DND-41 (cell line): ENCODE measurements around the gene LECT2.

ENCODE experiments used
- ATAC-seq: fragments of 200-7000 bp; cut with Tn5 transposase; 3 replicates; pipeline ENCODE4 v1.9.1; 2021; ENCODE audit warnings: low read depth; ENCODE audit not compliant: insufficient read depth
- DNase-seq: peaks from one replicate; pipeline ENCODE4 v3.0.0-alpha.2; 2020
- H2AFZ ChIP-seq: 2 replicates; pipeline ENCODE4 v1.6.0; 2012; ENCODE audit warnings: low read depth, low read length
- H3K27ac ChIP-seq: 2 replicates; pipeline ENCODE4 v1.5.1; 2012; ENCODE audit warnings: low read length, inconsistent platforms
- H3K27me3 ChIP-seq: fragments of 200-600 bp; sonication (generic); 2 replicates; pipeline ENCODE4 v1.6.0; 2012; ENCODE audit warnings: low read length, mild to moderate bottlenecking, inconsistent platforms; ENCODE audit not compliant: insufficient read depth, poor library complexity
- H3K36me3 ChIP-seq: 2 replicates; pipeline ENCODE4 v1.5.1; 2012; ENCODE audit warnings: low read length, inconsistent platforms; ENCODE audit not compliant: insufficient read depth
- H3K4me1 ChIP-seq: 2 replicates; pipeline ENCODE4 v1.5.1; 2012; ENCODE audit warnings: mild to moderate bottlenecking, low read length; ENCODE audit not compliant: insufficient read depth
- H3K4me2 ChIP-seq: 2 replicates; pipeline ENCODE4 v1.6.0; 2012; ENCODE audit warnings: mild to moderate bottlenecking, moderate library complexity, low read length, inconsistent platforms; ENCODE audit not compliant: insufficient read depth
- H3K4me3 ChIP-seq, 2 experiments: fragments of 200-600 bp in 1 of 2; shearing (Covaris generic) in 1 of 2; 2 replicates each; pipeline ENCODE4 v1.5.1; 2012 to 2016; ENCODE audit warnings: inconsistent platforms in 2 of 2, low read length in 2 of 2, mild to moderate bottlenecking in 2 of 2, low read depth in 1 of 2, moderate library complexity in 1 of 2
- H3K79me2 ChIP-seq: 2 replicates; pipeline ENCODE4 v1.6.0; 2012; ENCODE audit warnings: low read length, inconsistent platforms; ENCODE audit not compliant: insufficient read depth
- H3K9ac ChIP-seq: 2 replicates; pipeline ENCODE4 v1.6.0; 2012; ENCODE audit warnings: low read depth, mild to moderate bottlenecking, inconsistent platforms, low read length, moderate library complexity
- H3K9me3 ChIP-seq: 2 replicates; pipeline ENCODE4 v1.5.1; 2012; ENCODE audit warnings: low read length, moderate library complexity, mild to moderate bottlenecking, inconsistent platforms; ENCODE audit not compliant: insufficient read depth, severe bottlenecking
- H4K20me1 ChIP-seq: 2 replicates; pipeline ENCODE4 v1.6.0; 2012; ENCODE audit warnings: low read length; ENCODE audit not compliant: insufficient read depth
- CTCF ChIP-seq: IDR thresholded peaks from 2 replicates; pipeline ENCODE4 v1.5.1; 2012; ENCODE audit warnings: borderline replicate concordance, low read length, moderate library complexity, mild to moderate bottlenecking; ENCODE audit not compliant: poor library complexity, severe bottlenecking; ENCODE audit errors: extremely low read depth
- EZH2 ChIP-seq: IDR thresholded peaks from 3 replicates; pipeline ENCODE4 v1.6.1; 2012; ENCODE audit warnings: borderline replicate concordance, low read depth, mild to moderate bottlenecking, moderate library complexity, low read length, inconsistent platforms; ENCODE audit not compliant: severe bottlenecking

LECT2 gene

GRCh38 chr5:135993880-135994636 lies 39.3 kb upstream of the LECT2 start:
- Histone ChIP-seq H3K9me3 (no peaks in the 10 kb centered on the region), H3K4me2 (no peak overlapping the region), H3K27ac (no peak overlapping the region), H3K36me3 (no peaks in the 10 kb centered on the region), H3K79me2 (no peaks in the 10 kb centered on the region), H3K27me3 (no peaks in the 10 kb centered on the region), H3K4me3 (no peak overlapping the region), H3K4me1 (no peaks in the 10 kb centered on the region), H4K20me1 (no peaks in the 10 kb centered on the region), H3K9ac (no peak overlapping the region), H2AFZ (no peak overlapping the region)
- no peak for TF ChIP-seq CTCF
- no peak for TF ChIP-seq EZH2
- no peak for DNase-seq
- no peak for ATAC-seq

- ATAC-seq (no peak), DNase-seq (no peak)
- no peak overlapping the region for H3K9ac ChIP-seq
- no peaks in the 10 kb centered on the region for H3K4me1 ChIP-seq
- no peaks in the 10 kb centered on the region for H3K27me3 ChIP-seq
- H4K20me1 ChIP-seq = no peaks in the 10 kb centered on the region
- H3K79me2 ChIP-seq = no peaks in the 10 kb centered on the region
- no peak for TF ChIP-seq EZH2
- TF ChIP-seq CTCF = no peak
- no peaks in the 10 kb centered on the region for H3K9me3 ChIP-seq
- H3K36me3 ChIP-seq = no peaks in the 10 kb centered on the region
- H3K4me3 ChIP-seq = no peak overlapping the region
- H3K27ac ChIP-seq = no peak overlapping the region
- no peak overlapping the region for H2AFZ ChIP-seq
- no peak overlapping the region for H3K4me2 ChIP-seq
Observed at GRCh38 chr5:135993335-135993879, 38.6 kb upstream of the LECT2 start.

GRCh38 chr5:135991429-135991828 lies 36.6 kb upstream of the LECT2 start:
- Histone ChIP-seq H2AFZ (no peak overlapping the region), H3K9me3 (no peaks in the 10 kb centered on the region), H3K4me1 (no peaks in the 10 kb centered on the region), H3K27ac (no peak overlapping the region), H3K27me3 (no peaks in the 10 kb centered on the region), H3K79me2 (no peaks in the 10 kb centered on the region), H3K4me2 (no peak overlapping the region), H3K4me3 (no peak overlapping the region), H3K36me3 (no peaks in the 10 kb centered on the region), H4K20me1 (no peaks in the 10 kb centered on the region), H3K9ac (no peak overlapping the region)
- ATAC-seq (no peak), DNase-seq (no peak)
- TF ChIP-seq EZH2 (no peak), CTCF (no peak)
